A549 (cell line): ENCODE data around the gene LAMP2. TPM values are rescaled to one million over a fixed set of nuclear protein-coding genes. Genes with fewer than 3 reads are reported as not detected.
"Not testable (repeated sequence)": the region's sequence is repeated elsewhere in the genome, so short reads cannot be mapped to it uniquely, and the experiment has no call there.

Experiments
- ATAC-seq, 2 experiments: fragments of 200-7000 bp in 1 of 2; fragments of >200 bp in 1 of 2; cut with Nextera tagmentation in 1 of 2; cut with Tn5 transposase in 1 of 2; 3 replicates each; pipeline versions ENCODE4 v1.8.0 to v1.9.1; 2018 to 2020; ENCODE audit warnings: mild to moderate bottlenecking in 1 of 2, moderate library complexity in 1 of 2
- CTCF ChIA-PET: fragments of 300-600 bp; sonication (Branson Sonifier 250); formaldehyde crosslinking; extraction: SDS; loops from one replicate; lab custom pipeline; 2021; ENCODE audit warnings: antibody characterized with exemption, inconsistent platforms; lab: Yijun Ruan, JAX
- POLR2A ChIA-PET: fragments of 350-600 bp; formaldehyde crosslinking; extraction: SDS; loops from one replicate; lab custom pipeline; 2021; ENCODE audit warnings: antibody characterized with exemption, inconsistent platforms; lab: Yijun Ruan, JAX
- DNase-seq, 2 experiments: peaks; one replicate each; pipeline versions ENCODE4 v3.0.0 to v3.0.0-alpha.2; 2011 to 2016; ENCODE audit warnings: low read depth in 1 of 2, low spot score in 1 of 2
- FAIRE-seq: peaks from 2 replicates; lab custom pipeline; 2011; peaks lifted over from hg19 to GRCh38; lab: Jason Lieb, UNC
- H3K27ac ChIP-seq, 2 experiments: fragments of >200 bp; sonication (Bioruptor Twin); formaldehyde crosslinking; 3 replicates each; pipeline ENCODE4 v1.5.1; 2016 to 2017
- H3K4me1 ChIP-seq: fragments of >200 bp; sonication (Bioruptor Twin); formaldehyde crosslinking; 3 replicates; pipeline ENCODE4 v1.6.1; 2016
- H3K4me2 ChIP-seq: fragments of >200 bp; sonication (Bioruptor Twin); formaldehyde crosslinking; 3 replicates; pipeline ENCODE4 v1.6.1; 2016
- H3K4me3 ChIP-seq: fragments of >200 bp; sonication (Bioruptor Twin); formaldehyde crosslinking; 3 replicates; pipeline ENCODE4 v1.5.1; 2016
- H3K9me3 ChIP-seq: fragments of >200 bp; sonication (Bioruptor Twin); formaldehyde crosslinking; 3 replicates; pipeline ENCODE4 v1.6.1; 2016
- BHLHE40 ChIP-seq: IDR thresholded peaks from 2 replicates; pipeline ENCODE4 v1.6.1; 2012; ENCODE audit warnings: low read depth, low read length, inconsistent platforms
- CBX8 ChIP-seq: fragments of 200-600 bp; sonication (generic); IDR thresholded peaks from 2 replicates; pipeline ENCODE4 v1.6.1; 2016
- CHD2 ChIP-seq: fragments of 150-350 bp; IDR thresholded peaks from 2 replicates; pipeline ENCODE4 v1.6.1; 2014; ENCODE audit warnings: low read length; ENCODE audit not compliant: partially characterized antibody
- EP300 ChIP-seq, 2 experiments: fragments of >200 bp; sonication (Bioruptor Twin); formaldehyde crosslinking; IDR thresholded peaks; 2 replicates in 1 of 2; 3 replicates in 1 of 2; pipeline ENCODE4 v1.6.1; 2016 to 2017
- FOSL2 ChIP-seq, 2 experiments: fragments of 450-650 bp in 1 of 2; fragments of >200 bp in 1 of 2; sonication (Bioruptor Twin) in 1 of 2; formaldehyde crosslinking; IDR thresholded peaks; 2 replicates each; pipeline versions ENCODE4 v1.5.0 to v1.6.1; 2016 to 2020; ENCODE audit warnings: mild to moderate bottlenecking in 1 of 2, moderate library complexity in 1 of 2
- GATA3 ChIP-seq: IDR thresholded peaks from 2 replicates; pipeline ENCODE4 v1.6.1; 2012; ENCODE audit warnings: borderline replicate concordance
- HES2 ChIP-seq: fragments of >200 bp; sonication (Bioruptor Twin); formaldehyde crosslinking; IDR thresholded peaks from 2 replicates; pipeline ENCODE4 v1.6.1; 2016
- HOXB13 ChIP-seq: fragments of 250-450 bp; sonication (Bioruptor Pico); IDR thresholded peaks from 2 replicates; pipeline ENCODE4 v1.5.0; 2020; ENCODE audit warnings: low read depth, mild to moderate bottlenecking, moderate library complexity
- JUNB ChIP-seq: fragments of >200 bp; sonication (Bioruptor Twin); formaldehyde crosslinking; IDR thresholded peaks from 2 replicates; pipeline ENCODE4 v1.6.1; 2016
- MAFK ChIP-seq: fragments of 450-650 bp; IDR thresholded peaks from 2 replicates; pipeline ENCODE4 v1.6.1; 2014; ENCODE audit not compliant: partially characterized antibody
- MAX ChIP-seq: IDR thresholded peaks from 2 replicates; pipeline ENCODE4 v1.6.1; 2012
- MAZ ChIP-seq: fragments of 150-350 bp; IDR thresholded peaks from 2 replicates; pipeline ENCODE4 v1.6.1; 2014; ENCODE audit warnings: antibody characterized with exemption, low read depth, low read length, borderline replicate concordance
- MYC ChIP-seq: IDR thresholded peaks from 2 replicates; pipeline ENCODE4 v1.6.1; 2012; ENCODE audit warnings: mild to moderate bottlenecking, inconsistent platforms, low read length, improper control_type of control experiment, borderline replicate concordance
- NFE2L2 ChIP-seq: fragments of 150-350 bp; conservative IDR thresholded peaks from 2 replicates; pipeline ENCODE4 v1.6.1; 2014; ENCODE audit warnings: low read length
- NPAS2 ChIP-seq: fragments of 250-450 bp; sonication (Bioruptor Pico); IDR thresholded peaks from 2 replicates; pipeline ENCODE4 v1.8.0; 2022; ENCODE audit warnings: mild to moderate bottlenecking, moderate library complexity, borderline replicate concordance
- NR3C1 ChIP-seq: fragments of >200 bp; sonication (Bioruptor Twin); formaldehyde crosslinking; IDR thresholded peaks from 3 replicates; pipeline ENCODE4 v1.6.1; 2017
- PHF8 ChIP-seq: fragments of 200-600 bp; sonication (generic); IDR thresholded peaks from 2 replicates; pipeline ENCODE4 v1.6.1; 2016; ENCODE audit warnings: low read depth, mild to moderate bottlenecking, antibody characterized with exemption, moderate library complexity, borderline replicate concordance
- RARB ChIP-seq: fragments of 250-450 bp; sonication (Bioruptor Pico); IDR thresholded peaks from 2 replicates; pipeline ENCODE4 v1.8.0; 2021; ENCODE audit warnings: mild to moderate bottlenecking, moderate library complexity
- REST ChIP-seq: fragments of 200-600 bp; sonication (generic); IDR thresholded peaks from 2 replicates; pipeline ENCODE4 v1.6.1; 2016; ENCODE audit warnings: antibody characterized with exemption, mild to moderate bottlenecking, moderate library complexity
- SMC3 ChIP-seq: fragments of >200 bp; sonication (Bioruptor Twin); formaldehyde crosslinking; IDR thresholded peaks from 3 replicates; pipeline ENCODE4 v1.6.1; 2018; ENCODE audit warnings: inconsistent platforms
- ZSCAN20 ChIP-seq: fragments of 250-450 bp; sonication (Bioruptor Pico); IDR thresholded peaks from 2 replicates; pipeline ENCODE4 v1.8.0; 2022; ENCODE audit warnings: mild to moderate bottlenecking, moderate library complexity
- WGBS: methylation state at CpG from one replicate; pipeline ENCODE4 v1.1.6; 2017; ENCODE audit errors: missing lambda C conversion rate; 5-methylcytosine and 5-hydroxymethylcytosine counted together
- polyA plus RNA-seq, 4 experiments: library from polyadenylated mRNA; depleted of rRNA in 3 of 4; stranded (reverse); fragments of >200 nt; fragmentation: RNase III in 1 of 4; extraction: RNeasy Plus Mini Kit Qiagen cat#74134 plus additional on column Dnase treatment in 1 of 4; gene quantifications; 2 replicates in 3 of 4; 3 replicates in 1 of 4; pipeline ENCODE4 v1.2.3, GENCODE V29; 2011 to 2017

LAMP2 gene
- polyA plus RNA-seq, 2 of the 4 experiments (the other 2 are of a cell fraction) = 76.9 to 79.5 TPM

- ATAC-seq = peak; percentile 59 to 75; a peak in 5 of 6 replicates
- DNase-seq = peak in 1 of 2 experiments; percentile 31
- H3K4me3 ChIP-seq = no peak overlapping the region
- peak overlapping the region; percentile 64 to 79 for H3K27ac ChIP-seq
- ChIA-PET POLR2A (no interaction called here), CTCF (interaction anchor here (1.0 to 1.6 kb wide), 2 partner anchors 10 to 159 kb away, joined by 3 to 4 read pairs; no protein-coding TSS in a partner anchor)
- peaks cover 4% of the 10 kb centered on the region; the same call in 1 of the 3 replicates for H3K4me1 ChIP-seq
- no peak for FAIRE-seq
- 46% methylated on average over 1 of the region's 1 CpG for WGBS
- peak overlapping the region; percentile 35; the same call in 2 of the 3 replicates for H3K4me2 ChIP-seq
- no peaks in the 10 kb centered on the region for H3K9me3 ChIP-seq
- no peak for TF ChIP-seq BHLHE40
- TF ChIP-seq MAFK = no peak
- TF ChIP-seq MYC = no peak
- TF ChIP-seq JUNB = peak; percentile 30; the same call in 1 of the 2 replicates
- TF ChIP-seq GATA3 = no peak; the same call in 1 of the 2 replicates
- TF ChIP-seq PHF8 = no peak
- no peak for TF ChIP-seq NR3C1
- TF ChIP-seq CHD2 = no peak
- TF ChIP-seq EP300 (IDR thresholded peaks at IDR 0.05) = no peak
- TF ChIP-seq CBX8 = no peak
- 0 out of 2 replicates have a peak, but pooled peaks have one; percentile 11 for TF ChIP-seq FOSL2 (IDR thresholded peaks at IDR 0.05)
- TF ChIP-seq FOSL2 (CRISPR knock-in tag; IDR thresholded peaks at IDR 0.05) = peak; percentile 50; the same call in 1 of the 2 replicates
- TF ChIP-seq NPAS2 (CRISPR knock-in tag) = no peak
- no peak for TF ChIP-seq HES2
These were observed 35.5 kb upstream of the LAMP2 start for GRCh38 chrX:120504569-120504968.

GRCh38 chrX:120499301-120500072, 30.4 kb upstream of the LAMP2 start:
- Histone ChIP-seq H3K27ac (peak overlapping the region in 1 of 2 experiments; percentile 35; a peak in 1 of 6 replicates), H3K4me3 (no peak overlapping the region), H3K4me1 (no peaks in the 10 kb centered on the region), H3K4me2 (no peak overlapping the region), H3K9me3 (no peaks in the 10 kb centered on the region)
- TF ChIP-seq NFE2L2 = no peak
- WGBS = 84% methylated on average over 4 of the region's 4 CpGs
- DNase-seq = no peak
- FAIRE-seq = peak; percentile 28
- ChIA-PET POLR2A (no interaction called here), CTCF (interaction anchor here (0.6 to 2.0 kb wide), 10 partner anchors 14 to 291 kb away, joined by 3 to 18 read pairs (median 4); no protein-coding TSS in a partner anchor)
- no peak for ATAC-seq

GRCh38 chrX:120490119-120490518, 21.0 kb upstream of the LAMP2 start:
- H3K4me3 ChIP-seq, FAIRE-seq, POLR2A ChIA-PET, H3K4me1 ChIP-seq, ATAC-seq, DNase-seq, H3K9me3 ChIP-seq, CTCF ChIA-PET, H3K27ac ChIP-seq, H3K4me2 ChIP-seq: not testable (repeated sequence)
- WGBS = 94% methylated on average over 2 of the region's 2 CpGs

GRCh38 chrX:120486786-120487185, 17.7 kb upstream of the LAMP2 start:
- ChIA-PET POLR2A (interaction anchor here (1.2 kb wide), 1 partner anchor 117 kb away, joined by 7 read pairs; the partner anchor contains the start of gene MCTS1), CTCF (interaction anchor here (1.2 to 2.1 kb wide), 3 partner anchors 11 to 178 kb away, joined by 3 to 7 read pairs (median 4); no protein-coding TSS in a partner anchor)
- Histone ChIP-seq H3K4me2 (peak overlapping the region; percentile 74; the same call in 1 of the 3 replicates), H3K27ac (no peak overlapping the region)
- no peak for DNase-seq
- TF ChIP-seq NPAS2 (CRISPR knock-in tag) = no peak
- no peak for TF ChIP-seq ZSCAN20 (CRISPR knock-in tag)
- TF ChIP-seq JUNB = no peak
- TF ChIP-seq MAZ = no peak
- TF ChIP-seq MAX = no peak
- no peak for TF ChIP-seq REST
- no peak for TF ChIP-seq SMC3
- no peak for TF ChIP-seq RARB (CRISPR knock-in tag)
- no peak for TF ChIP-seq HOXB13 (CRISPR knock-in tag)
- no peak for TF ChIP-seq MAFK
- TF ChIP-seq, all 56 proteins: peak for 0
- FAIRE-seq (no peak), ATAC-seq (no peak)
- no peak overlapping the region for H3K4me3 ChIP-seq
- 82% methylated on average over 9 of the region's 9 CpGs for WGBS
- H3K9me3 ChIP-seq = no peaks in the 10 kb centered on the region
- H3K4me1 ChIP-seq = peaks cover 7% of the 10 kb centered on the region; the same call in 1 of the 3 replicates
